Astrocyte of the cerebellum (primary cell): ENCODE measurements around the gene EPHA8.

Experiments
- DNase-seq: peaks from one replicate; pipeline ENCODE4 v3.0.0-alpha.2; 2011; ENCODE audit warnings: low read depth
- H3K4me3 ChIP-seq: 2 replicates; pipeline ENCODE4 v1.5.1; 2011; ENCODE audit warnings: mild to moderate bottlenecking, low read depth, low read length, moderate library complexity
- CTCF ChIP-seq: IDR thresholded peaks from 2 replicates; pipeline ENCODE4 v1.5.1; 2012; ENCODE audit warnings: low read length, low read depth, moderate library complexity, mild to moderate bottlenecking; ENCODE audit errors: missing control alignments
- in situ Hi-C: cut with HindIII; loops from 2 replicates; pipeline ENCODE4 v1.10.0; 2017; ENCODE audit warnings: low sequenced_read_pairs

EPHA8 gene

GRCh38 chr1:22592919-22593790 lies 29.9 kb downstream of the EPHA8 start:
- H3K4me3 ChIP-seq = no peak overlapping the region
- DNase-seq = no peak
- no peak for TF ChIP-seq CTCF
- in situ Hi-C loops = no loop called here

GRCh38 chr1:22594396-22594795 lies 31.1 kb downstream of the EPHA8 start:
- in situ Hi-C loops = no loop called here
- TF ChIP-seq CTCF = no peak
- DNase-seq = no peak
- no peak overlapping the region for H3K4me3 ChIP-seq

GRCh38 chr1:22595108-22595507 lies 31.8 kb downstream of the EPHA8 start:
- TF ChIP-seq CTCF = no peak
- DNase-seq = no peak
- in situ Hi-C loops = no loop called here
- no peak overlapping the region for H3K4me3 ChIP-seq

GRCh38 chr1:22597301-22597965 lies 34.1 kb downstream of the EPHA8 start:
- H3K4me3 ChIP-seq = no peak overlapping the region
- no peak for DNase-seq
- TF ChIP-seq CTCF = no peak
- in situ Hi-C loops = no loop called here

GRCh38 chr1:22597996-22598395 lies 34.7 kb downstream of the EPHA8 start:
- DNase-seq = no peak
- in situ Hi-C loops = no loop called here
- H3K4me3 ChIP-seq = no peak overlapping the region
- no peak for TF ChIP-seq CTCF

GRCh38 chr1:22598736-22599135 lies 35.4 kb downstream of the EPHA8 start:
- no peak for TF ChIP-seq CTCF
- in situ Hi-C loops = no loop called here
- H3K4me3 ChIP-seq = no peak overlapping the region
- DNase-seq = no peak
